GM19035 (cell line): ENCODE data around the gene SLC44A1.

Experiments
- ATAC-seq: cut with Tn5 transposase; IDR thresholded peaks from one replicate; pipeline ENCODE4 v1.9.1; 2021; ENCODE audit not compliant: unreplicated experiment

SLC44A1 gene

GRCh38 chr9:105455836-105456475, 211.5 kb downstream of the SLC44A1 start:
- no peak for ATAC-seq

GRCh38 chr9:105457560-105458294, 213.3 kb downstream of the SLC44A1 start:
- ATAC-seq, result no peak

GRCh38 chr9:105458404-105458803, 214.0 kb downstream of the SLC44A1 start:
- no peak for ATAC-seq

GRCh38 chr9:105459336-105459735, 214.9 kb downstream of the SLC44A1 start:
- no peak for ATAC-seq

- no peak for ATAC-seq
These were observed 222.5 kb downstream of the SLC44A1 start for GRCh38 chr9:105466898-105467455.

GRCh38 chr9:105468875-105469274, 224.4 kb downstream of the SLC44A1 start:
- ATAC-seq, result no peak

GRCh38 chr9:105473221-105473620, 228.8 kb downstream of the SLC44A1 start:
- no peak for ATAC-seq

- ATAC-seq, result no peak
These were observed 230.9 kb downstream of the SLC44A1 start for GRCh38 chr9:105475302-105475701.

- ATAC-seq, result no peak
These were observed 235.4 kb downstream of the SLC44A1 start for GRCh38 chr9:105479846-105480245.

- no peak for ATAC-seq
These were observed 239.2 kb downstream of the SLC44A1 start for GRCh38 chr9:105483618-105484017.

GRCh38 chr9:105484226-105484625, 239.8 kb downstream of the SLC44A1 start:
- no peak for ATAC-seq

GRCh38 chr9:105485131-105485530, 240.7 kb downstream of the SLC44A1 start:
- ATAC-seq, result no peak
